Measurements from ENCODE around the gene SUCLG2.

DNA sequence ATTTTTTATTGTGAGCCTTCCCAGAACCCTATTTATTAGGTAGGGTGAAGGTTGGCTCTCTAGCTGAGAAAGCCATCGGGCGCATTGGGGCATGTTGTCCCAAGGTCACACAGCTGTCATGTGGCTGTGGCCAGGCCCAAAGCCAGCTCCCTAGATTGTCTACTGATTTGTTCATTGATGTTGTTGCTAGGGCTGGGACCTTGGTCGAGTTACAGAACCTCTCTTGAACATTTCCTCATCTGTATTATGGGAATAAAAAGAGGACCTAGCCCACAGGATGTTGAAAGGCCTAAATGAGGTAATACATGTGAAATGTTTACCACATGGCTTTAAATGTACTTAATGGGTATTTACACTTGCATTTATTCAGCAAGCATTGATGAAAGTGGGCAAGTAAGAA, 252.5 kb downstream of the SUCLG2 start:
- TF ChIP-seq, protein P1, sequence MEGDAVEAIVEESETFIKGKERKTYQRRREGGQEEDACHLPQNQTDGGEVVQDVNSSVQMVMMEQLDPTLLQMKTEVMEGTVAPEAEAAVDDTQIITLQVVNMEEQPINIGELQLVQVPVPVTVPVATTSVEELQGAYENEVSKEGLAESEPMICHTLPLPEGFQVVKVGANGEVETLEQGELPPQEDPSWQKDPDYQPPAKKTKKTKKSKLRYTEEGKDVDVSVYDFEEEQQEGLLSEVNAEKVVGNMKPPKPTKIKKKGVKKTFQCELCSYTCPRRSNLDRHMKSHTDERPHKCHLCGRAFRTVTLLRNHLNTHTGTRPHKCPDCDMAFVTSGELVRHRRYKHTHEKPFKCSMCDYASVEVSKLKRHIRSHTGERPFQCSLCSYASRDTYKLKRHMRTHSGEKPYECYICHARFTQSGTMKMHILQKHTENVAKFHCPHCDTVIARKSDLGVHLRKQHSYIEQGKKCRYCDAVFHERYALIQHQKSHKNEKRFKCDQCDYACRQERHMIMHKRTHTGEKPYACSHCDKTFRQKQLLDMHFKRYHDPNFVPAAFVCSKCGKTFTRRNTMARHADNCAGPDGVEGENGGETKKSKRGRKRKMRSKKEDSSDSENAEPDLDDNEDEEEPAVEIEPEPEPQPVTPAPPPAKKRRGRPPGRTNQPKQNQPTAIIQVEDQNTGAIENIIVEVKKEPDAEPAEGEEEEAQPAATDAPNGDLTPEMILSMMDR (IDR thresholded peaks at IDR 0.05) = no peak
- TF ChIP-seq POLR2A (IDR thresholded peaks at IDR 0.05) = no peak
- TF ChIP-seq EP300 (IDR thresholded peaks at IDR 0.05) = no peak
